Astrocyte (in vitro differentiated cells and primary cell): ENCODE data around the gene PTPRN2.

Experiments
- CTCF ChIP-seq: IDR thresholded peaks from 2 replicates; pipeline ENCODE4 v1.5.1; 2011; ENCODE audit warnings: low read depth, mild to moderate bottlenecking, inconsistent platforms, low read length, moderate library complexity; ENCODE audit not compliant: insufficient read depth
- EZH2 ChIP-seq: IDR thresholded peaks from 2 replicates; pipeline ENCODE4 v1.6.1; 2012; ENCODE audit warnings: mild to moderate bottlenecking, low read length, inconsistent platforms; ENCODE audit not compliant: insufficient read depth

GRCh38 chr7:157715938-157716280 is 871.7 kb downstream of the PTPRN2 start:
- TF ChIP-seq CTCF (no peak), EZH2 (no peak)
